A549 (cell line): ENCODE results near the gene PER1. TPM values are rescaled to one million over a fixed set of nuclear protein-coding genes. Genes with fewer than 3 reads are reported as not detected.

ENCODE experiments used
- ATAC-seq, 2 experiments: fragments of 200-7000 bp in 1 of 2; fragments of >200 bp in 1 of 2; cut with Nextera tagmentation in 1 of 2; cut with Tn5 transposase in 1 of 2; 3 replicates each; pipeline versions ENCODE4 v1.8.0 to v1.9.1; 2018 to 2020; ENCODE audit warnings: mild to moderate bottlenecking in 1 of 2, moderate library complexity in 1 of 2
- CTCF ChIA-PET: fragments of 300-600 bp; sonication (Branson Sonifier 250); formaldehyde crosslinking; extraction: SDS; loops from one replicate; lab custom pipeline; 2021; ENCODE audit warnings: antibody characterized with exemption, inconsistent platforms; lab: Yijun Ruan, JAX
- POLR2A ChIA-PET: fragments of 350-600 bp; formaldehyde crosslinking; extraction: SDS; loops from one replicate; lab custom pipeline; 2021; ENCODE audit warnings: antibody characterized with exemption, inconsistent platforms; lab: Yijun Ruan, JAX
- DNase-seq, 2 experiments: peaks; one replicate each; pipeline versions ENCODE4 v3.0.0 to v3.0.0-alpha.2; 2011 to 2016; ENCODE audit warnings: low read depth in 1 of 2, low spot score in 1 of 2
- FAIRE-seq: peaks from 2 replicates; lab custom pipeline; 2011; peaks lifted over from hg19 to GRCh38; lab: Jason Lieb, UNC
- H3K27ac ChIP-seq, 2 experiments: fragments of >200 bp; sonication (Bioruptor Twin); formaldehyde crosslinking; 3 replicates each; pipeline ENCODE4 v1.5.1; 2016 to 2017
- H3K4me1 ChIP-seq: fragments of >200 bp; sonication (Bioruptor Twin); formaldehyde crosslinking; 3 replicates; pipeline ENCODE4 v1.6.1; 2016
- H3K4me2 ChIP-seq: fragments of >200 bp; sonication (Bioruptor Twin); formaldehyde crosslinking; 3 replicates; pipeline ENCODE4 v1.6.1; 2016
- H3K4me3 ChIP-seq: fragments of >200 bp; sonication (Bioruptor Twin); formaldehyde crosslinking; 3 replicates; pipeline ENCODE4 v1.5.1; 2016
- H3K9me3 ChIP-seq: fragments of >200 bp; sonication (Bioruptor Twin); formaldehyde crosslinking; 3 replicates; pipeline ENCODE4 v1.6.1; 2016
- BHLHE40 ChIP-seq: IDR thresholded peaks from 2 replicates; pipeline ENCODE4 v1.6.1; 2012; ENCODE audit warnings: low read depth, low read length, inconsistent platforms
- CEBPB ChIP-seq, 2 experiments: fragments of >200 bp in 1 of 2; sonication (Bioruptor Twin) in 1 of 2; formaldehyde crosslinking in 1 of 2; IDR thresholded peaks; 2 replicates each; pipeline ENCODE4 v1.6.1; 2012 to 2016
- EHF ChIP-seq: fragments of 250-450 bp; sonication (Bioruptor Pico); IDR thresholded peaks from 2 replicates; pipeline ENCODE4 v1.5.0; 2020; ENCODE audit warnings: mild to moderate bottlenecking
- EP300 ChIP-seq, 2 experiments: fragments of >200 bp; sonication (Bioruptor Twin); formaldehyde crosslinking; IDR thresholded peaks; 2 replicates in 1 of 2; 3 replicates in 1 of 2; pipeline ENCODE4 v1.6.1; 2016 to 2017
- FOSL2 ChIP-seq, 2 experiments: fragments of 450-650 bp in 1 of 2; fragments of >200 bp in 1 of 2; sonication (Bioruptor Twin) in 1 of 2; formaldehyde crosslinking; IDR thresholded peaks; 2 replicates each; pipeline versions ENCODE4 v1.5.0 to v1.6.1; 2016 to 2020; ENCODE audit warnings: mild to moderate bottlenecking in 1 of 2, moderate library complexity in 1 of 2
- FOXS1 ChIP-seq: fragments of 250-450 bp; sonication (Bioruptor Pico); IDR thresholded peaks from 2 replicates; pipeline ENCODE4 v1.5.0; 2020; ENCODE audit warnings: mild to moderate bottlenecking, moderate library complexity
- GATA3 ChIP-seq: IDR thresholded peaks from 2 replicates; pipeline ENCODE4 v1.6.1; 2012; ENCODE audit warnings: borderline replicate concordance
- HEYL ChIP-seq: fragments of 250-450 bp; sonication (Bioruptor Pico); IDR thresholded peaks from 2 replicates; pipeline ENCODE4 v1.8.0; 2021; ENCODE audit warnings: mild to moderate bottlenecking, moderate library complexity
- HOXB13 ChIP-seq: fragments of 250-450 bp; sonication (Bioruptor Pico); IDR thresholded peaks from 2 replicates; pipeline ENCODE4 v1.5.0; 2020; ENCODE audit warnings: low read depth, mild to moderate bottlenecking, moderate library complexity
- HOXB5 ChIP-seq: fragments of 250-450 bp; sonication (Bioruptor Pico); IDR thresholded peaks from 2 replicates; pipeline ENCODE4 v1.5.0; 2020; ENCODE audit warnings: mild to moderate bottlenecking, moderate library complexity
- JUN ChIP-seq, 2 experiments: fragments of >200 bp; sonication (Bioruptor Twin); formaldehyde crosslinking; IDR thresholded peaks; 2 replicates in 1 of 2; 3 replicates in 1 of 2; pipeline ENCODE4 v1.6.1; 2016 to 2017
- MAFK ChIP-seq: fragments of 450-650 bp; IDR thresholded peaks from 2 replicates; pipeline ENCODE4 v1.6.1; 2014; ENCODE audit not compliant: partially characterized antibody
- MYC ChIP-seq: IDR thresholded peaks from 2 replicates; pipeline ENCODE4 v1.6.1; 2012; ENCODE audit warnings: mild to moderate bottlenecking, inconsistent platforms, low read length, improper control_type of control experiment, borderline replicate concordance
- NPAS2 ChIP-seq: fragments of 250-450 bp; sonication (Bioruptor Pico); IDR thresholded peaks from 2 replicates; pipeline ENCODE4 v1.8.0; 2022; ENCODE audit warnings: mild to moderate bottlenecking, moderate library complexity, borderline replicate concordance
- PHF8 ChIP-seq: fragments of 200-600 bp; sonication (generic); IDR thresholded peaks from 2 replicates; pipeline ENCODE4 v1.6.1; 2016; ENCODE audit warnings: low read depth, mild to moderate bottlenecking, antibody characterized with exemption, moderate library complexity, borderline replicate concordance
- POLR2A ChIP-seq: IDR thresholded peaks from 2 replicates; pipeline ENCODE4 v1.6.1; 2012; ENCODE audit warnings: mild to moderate bottlenecking, low read length
- POLR2AphosphoS2 ChIP-seq: conservative IDR thresholded peaks from 2 replicates; pipeline ENCODE4 v1.6.1; 2012; ENCODE audit warnings: low read length, improper control_type of control experiment, inconsistent platforms
- RCOR1 ChIP-seq: fragments of 150-350 bp; IDR thresholded peaks from 2 replicates; pipeline ENCODE4 v1.6.1; 2014; ENCODE audit warnings: antibody characterized with exemption, low read length, low read depth
- REST ChIP-seq: fragments of 200-600 bp; sonication (generic); IDR thresholded peaks from 2 replicates; pipeline ENCODE4 v1.6.1; 2016; ENCODE audit warnings: antibody characterized with exemption, mild to moderate bottlenecking, moderate library complexity
- RFX5 ChIP-seq: fragments of 450-650 bp; IDR thresholded peaks from 2 replicates; pipeline ENCODE4 v1.7.1; 2014; ENCODE audit warnings: antibody characterized with exemption, mild to moderate bottlenecking, moderate library complexity
- SREBF2 ChIP-seq: fragments of 450-650 bp; IDR thresholded peaks from 2 replicates; pipeline ENCODE4 v1.6.1; 2014; ENCODE audit warnings: mild to moderate bottlenecking, moderate library complexity
- TP53 ChIP-seq: fragments of 250-450 bp; sonication (Bioruptor Pico); IDR thresholded peaks from 2 replicates; pipeline ENCODE4 v1.5.0; 2021; ENCODE audit warnings: mild to moderate bottlenecking, moderate library complexity
- ZNF302 ChIP-seq: fragments of 250-450 bp; sonication (Bioruptor Pico); IDR thresholded peaks from 2 replicates; pipeline ENCODE4 v1.9.0; 2021; ENCODE audit warnings: inconsistent platforms, mild to moderate bottlenecking, moderate library complexity
- WGBS: methylation state at CpG from one replicate; pipeline ENCODE4 v1.1.6; 2017; ENCODE audit errors: missing lambda C conversion rate; 5-methylcytosine and 5-hydroxymethylcytosine counted together
- polyA plus RNA-seq, 4 experiments: library from polyadenylated mRNA; depleted of rRNA in 3 of 4; stranded (reverse); fragments of >200 nt; fragmentation: RNase III in 1 of 4; extraction: RNeasy Plus Mini Kit Qiagen cat#74134 plus additional on column Dnase treatment in 1 of 4; gene quantifications; 2 replicates in 3 of 4; 3 replicates in 1 of 4; pipeline ENCODE4 v1.2.3, GENCODE V29; 2011 to 2017
- TF ChIP-seq, protein P1 (sequence below): IDR thresholded peaks from 2 replicates; pipeline ENCODE4 v1.6.1; 2012
- TF ChIP-seq, protein P2 (sequence below): fragments of >200 bp; sonication (Bioruptor Twin); formaldehyde crosslinking; IDR thresholded peaks from 3 replicates; pipeline ENCODE4 v1.6.1; 2016
- TF ChIP-seq, protein P3 (sequence below): fragments of 250-450 bp; sonication (Bioruptor Pico); IDR thresholded peaks from 2 replicates; pipeline ENCODE4 v1.5.0; 2021; ENCODE audit warnings: mild to moderate bottlenecking, moderate library complexity, borderline replicate concordance
- TF ChIP-seq, protein P4 (sequence below): fragments of >200 bp; sonication (Bioruptor Twin); formaldehyde crosslinking; IDR thresholded peaks from 2 replicates; pipeline ENCODE4 v1.6.1; 2016
- TF ChIP-seq, protein P5 (sequence below): IDR thresholded peaks from 2 replicates; pipeline ENCODE4 v1.6.1; 2012
- TF ChIP-seq, protein P6 (sequence below): fragments of 250-450 bp; sonication (Bioruptor Pico); IDR thresholded peaks from 2 replicates; pipeline ENCODE4 v1.5.0; 2020; ENCODE audit warnings: low read depth, mild to moderate bottlenecking, moderate library complexity

PER1 gene
- polyA plus RNA-seq, 2 of the 4 experiments (the other 2 are of a cell fraction) = 5.5 to 8.7 TPM

GRCh38 chr17:8120520-8121406, 31.4 kb downstream of the PER1 start:
- ATAC-seq = peak; percentile 1 to 6; a peak in 3 of 6 replicates
- Histone ChIP-seq H3K4me2 (peak overlapping the region; percentile 95), H3K4me3 (peak overlapping the region; percentile 56), H3K4me1 (peaks cover 27% of the 10 kb centered on the region), H3K9me3 (no peaks in the 10 kb centered on the region), H3K27ac (peak overlapping the region; percentile 65 to 83)
- peak; percentile 78 to 93 for DNase-seq
- under 1% methylated on average over 40 of the region's 40 CpGs for WGBS
- no peak for FAIRE-seq
- CTCF ChIA-PET = interaction anchor here (0.7 to 24.1 kb wide), 18 partner anchors 15 to 180 kb away, joined by 3 to 1490 read pairs (median 10); partner anchors contain the start of genes ALOX12B, PER1 and VAMP2
- POLR2A ChIA-PET = interaction anchor here (0.5 to 4.4 kb wide), 19 partner anchors 33 to 256 kb away, joined by 3 to 41 read pairs (median 7); partner anchors contain the start of genes CTC1, KRABD2, PFAS and SLC25A35
- TF ChIP-seq REST = peak; percentile 48; the same call in 1 of the 2 replicates
- no peak for TF ChIP-seq HEYL (CRISPR knock-in tag)
- TF ChIP-seq MYC = 0 out of 2 replicates have a peak, but pooled peaks have one; percentile 57
- peak; percentile 59; the same call in 1 of the 2 replicates for TF ChIP-seq HOXB13 (CRISPR knock-in tag)
- TF ChIP-seq, protein P1, sequence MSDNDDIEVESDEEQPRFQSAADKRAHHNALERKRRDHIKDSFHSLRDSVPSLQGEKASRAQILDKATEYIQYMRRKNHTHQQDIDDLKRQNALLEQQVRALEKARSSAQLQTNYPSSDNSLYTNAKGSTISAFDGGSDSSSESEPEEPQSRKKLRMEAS = peak; percentile 64
- no peak for TF ChIP-seq BHLHE40
- no peak for TF ChIP-seq ZNF302 (CRISPR knock-in tag)
- TF ChIP-seq, protein P2, sequence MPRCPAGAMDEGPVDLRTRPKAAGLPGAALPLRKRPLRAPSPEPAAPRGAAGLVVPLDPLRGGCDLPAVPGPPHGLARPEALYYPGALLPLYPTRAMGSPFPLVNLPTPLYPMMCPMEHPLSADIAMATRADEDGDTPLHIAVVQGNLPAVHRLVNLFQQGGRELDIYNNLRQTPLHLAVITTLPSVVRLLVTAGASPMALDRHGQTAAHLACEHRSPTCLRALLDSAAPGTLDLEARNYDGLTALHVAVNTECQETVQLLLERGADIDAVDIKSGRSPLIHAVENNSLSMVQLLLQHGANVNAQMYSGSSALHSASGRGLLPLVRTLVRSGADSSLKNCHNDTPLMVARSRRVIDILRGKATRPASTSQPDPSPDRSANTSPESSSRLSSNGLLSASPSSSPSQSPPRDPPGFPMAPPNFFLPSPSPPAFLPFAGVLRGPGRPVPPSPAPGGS = no peak
- TF ChIP-seq POLR2A = peak; percentile 85
- peak; percentile 73 for TF ChIP-seq EHF (CRISPR knock-in tag)
- TF ChIP-seq POLR2AphosphoS2 = 0 out of 2 replicates have a peak, but pooled peaks have one; percentile 66
- no peak for TF ChIP-seq EP300 (IDR thresholded peaks at IDR 0.05)
- TF ChIP-seq, protein P3, sequence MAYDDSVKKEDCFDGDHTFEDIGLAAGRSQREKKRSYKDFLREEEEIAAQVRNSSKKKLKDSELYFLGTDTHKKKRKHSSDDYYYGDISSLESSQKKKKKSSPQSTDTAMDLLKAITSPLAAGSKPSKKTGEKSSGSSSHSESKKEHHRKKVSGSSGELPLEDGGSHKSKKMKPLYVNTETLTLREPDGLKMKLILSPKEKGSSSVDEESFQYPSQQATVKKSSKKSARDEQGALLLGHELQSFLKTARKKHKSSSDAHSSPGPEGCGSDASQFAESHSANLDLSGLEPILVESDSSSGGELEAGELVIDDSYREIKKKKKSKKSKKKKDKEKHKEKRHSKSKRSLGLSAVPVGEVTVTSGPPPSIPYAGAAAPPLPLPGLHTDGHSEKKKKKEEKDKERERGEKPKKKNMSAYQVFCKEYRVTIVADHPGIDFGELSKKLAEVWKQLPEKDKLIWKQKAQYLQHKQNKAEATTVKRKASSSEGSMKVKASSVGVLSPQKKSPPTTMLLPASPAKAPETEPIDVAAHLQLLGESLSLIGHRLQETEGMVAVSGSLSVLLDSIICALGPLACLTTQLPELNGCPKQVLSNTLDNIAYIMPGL (CRISPR knock-in tag) = peak; percentile 72
- TF ChIP-seq TP53 (CRISPR knock-in tag) = peak; percentile 7
- peak; percentile 70; the same call in 1 of the 2 replicates for TF ChIP-seq HOXB5 (CRISPR knock-in tag)
- TF ChIP-seq, protein P4, sequence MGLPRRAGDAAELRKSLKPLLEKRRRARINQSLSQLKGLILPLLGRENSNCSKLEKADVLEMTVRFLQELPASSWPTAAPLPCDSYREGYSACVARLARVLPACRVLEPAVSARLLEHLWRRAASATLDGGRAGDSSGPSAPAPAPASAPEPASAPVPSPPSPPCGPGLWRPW = no peak
- TF ChIP-seq, protein P5, sequence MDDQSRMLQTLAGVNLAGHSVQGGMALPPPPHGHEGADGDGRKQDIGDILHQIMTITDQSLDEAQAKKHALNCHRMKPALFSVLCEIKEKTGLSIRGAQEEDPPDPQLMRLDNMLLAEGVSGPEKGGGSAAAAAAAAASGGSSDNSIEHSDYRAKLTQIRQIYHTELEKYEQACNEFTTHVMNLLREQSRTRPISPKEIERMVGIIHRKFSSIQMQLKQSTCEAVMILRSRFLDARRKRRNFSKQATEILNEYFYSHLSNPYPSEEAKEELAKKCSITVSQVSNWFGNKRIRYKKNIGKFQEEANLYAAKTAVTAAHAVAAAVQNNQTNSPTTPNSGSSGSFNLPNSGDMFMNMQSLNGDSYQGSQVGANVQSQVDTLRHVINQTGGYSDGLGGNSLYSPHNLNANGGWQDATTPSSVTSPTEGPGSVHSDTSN = peak; percentile 47; the same call in 1 of the 2 replicates
- peak; percentile 50 for TF ChIP-seq PHF8
- 0 out of 2 replicates have a peak, but pooled peaks have one; percentile 43 for TF ChIP-seq FOXS1 (CRISPR knock-in tag)
- peak; percentile 29 for TF ChIP-seq MAFK
- 0 out of 2 replicates have a peak, but pooled peaks have one; percentile 26 for TF ChIP-seq RCOR1
- peak in 1 of 2 experiments; percentile 14; a peak in 2 of 5 replicates for TF ChIP-seq JUN (IDR thresholded peaks at IDR 0.05)
- TF ChIP-seq, protein P6, sequence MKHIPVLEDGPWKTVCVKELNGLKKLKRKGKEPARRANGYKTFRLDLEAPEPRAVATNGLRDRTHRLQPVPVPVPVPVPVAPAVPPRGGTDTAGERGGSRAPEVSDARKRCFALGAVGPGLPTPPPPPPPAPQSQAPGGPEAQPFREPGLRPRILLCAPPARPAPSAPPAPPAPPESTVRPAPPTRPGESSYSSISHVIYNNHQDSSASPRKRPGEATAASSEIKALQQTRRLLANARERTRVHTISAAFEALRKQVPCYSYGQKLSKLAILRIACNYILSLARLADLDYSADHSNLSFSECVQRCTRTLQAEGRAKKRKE (CRISPR knock-in tag) = peak; percentile 22; the same call in 1 of the 2 replicates
- peak; percentile 77 for TF ChIP-seq SREBF2
- TF ChIP-seq RFX5 = 0 out of 2 replicates have a peak, but pooled peaks have one; percentile 27
- TF ChIP-seq CEBPB (IDR thresholded peaks at IDR 0.05) = peak in 1 of 2 experiments; percentile 84; a peak in 2 of 4 replicates
- no peak for TF ChIP-seq FOSL2 (IDR thresholded peaks at IDR 0.05)
- TF ChIP-seq FOSL2 (CRISPR knock-in tag; IDR thresholded peaks at IDR 0.05) = peak; percentile 38; the same call in 1 of the 2 replicates
- peak; percentile 8; the same call in 1 of the 2 replicates for TF ChIP-seq GATA3
- TF ChIP-seq NPAS2 (CRISPR knock-in tag) = no peak
